Measurements from ENCODE around the gene POLR2A.
A peak's percentile ranks its signal among the peaks of the same experiment; 100 is the strongest.

Gene POLR2A

GRCh38 chr17:7443499-7444485 is 40.4 kb upstream of the POLR2A start:
- TF ChIP-seq, protein P1, sequence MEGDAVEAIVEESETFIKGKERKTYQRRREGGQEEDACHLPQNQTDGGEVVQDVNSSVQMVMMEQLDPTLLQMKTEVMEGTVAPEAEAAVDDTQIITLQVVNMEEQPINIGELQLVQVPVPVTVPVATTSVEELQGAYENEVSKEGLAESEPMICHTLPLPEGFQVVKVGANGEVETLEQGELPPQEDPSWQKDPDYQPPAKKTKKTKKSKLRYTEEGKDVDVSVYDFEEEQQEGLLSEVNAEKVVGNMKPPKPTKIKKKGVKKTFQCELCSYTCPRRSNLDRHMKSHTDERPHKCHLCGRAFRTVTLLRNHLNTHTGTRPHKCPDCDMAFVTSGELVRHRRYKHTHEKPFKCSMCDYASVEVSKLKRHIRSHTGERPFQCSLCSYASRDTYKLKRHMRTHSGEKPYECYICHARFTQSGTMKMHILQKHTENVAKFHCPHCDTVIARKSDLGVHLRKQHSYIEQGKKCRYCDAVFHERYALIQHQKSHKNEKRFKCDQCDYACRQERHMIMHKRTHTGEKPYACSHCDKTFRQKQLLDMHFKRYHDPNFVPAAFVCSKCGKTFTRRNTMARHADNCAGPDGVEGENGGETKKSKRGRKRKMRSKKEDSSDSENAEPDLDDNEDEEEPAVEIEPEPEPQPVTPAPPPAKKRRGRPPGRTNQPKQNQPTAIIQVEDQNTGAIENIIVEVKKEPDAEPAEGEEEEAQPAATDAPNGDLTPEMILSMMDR (IDR thresholded peaks at IDR 0.05): no peak
- DNase-seq (ENCODE audit: low spot score): no peak
- H3K4me3 ChIP-seq: no peak overlapping the region
- H3K27ac ChIP-seq: peak overlapping the region in 1 of 2 donors; percentile 21

DNA sequence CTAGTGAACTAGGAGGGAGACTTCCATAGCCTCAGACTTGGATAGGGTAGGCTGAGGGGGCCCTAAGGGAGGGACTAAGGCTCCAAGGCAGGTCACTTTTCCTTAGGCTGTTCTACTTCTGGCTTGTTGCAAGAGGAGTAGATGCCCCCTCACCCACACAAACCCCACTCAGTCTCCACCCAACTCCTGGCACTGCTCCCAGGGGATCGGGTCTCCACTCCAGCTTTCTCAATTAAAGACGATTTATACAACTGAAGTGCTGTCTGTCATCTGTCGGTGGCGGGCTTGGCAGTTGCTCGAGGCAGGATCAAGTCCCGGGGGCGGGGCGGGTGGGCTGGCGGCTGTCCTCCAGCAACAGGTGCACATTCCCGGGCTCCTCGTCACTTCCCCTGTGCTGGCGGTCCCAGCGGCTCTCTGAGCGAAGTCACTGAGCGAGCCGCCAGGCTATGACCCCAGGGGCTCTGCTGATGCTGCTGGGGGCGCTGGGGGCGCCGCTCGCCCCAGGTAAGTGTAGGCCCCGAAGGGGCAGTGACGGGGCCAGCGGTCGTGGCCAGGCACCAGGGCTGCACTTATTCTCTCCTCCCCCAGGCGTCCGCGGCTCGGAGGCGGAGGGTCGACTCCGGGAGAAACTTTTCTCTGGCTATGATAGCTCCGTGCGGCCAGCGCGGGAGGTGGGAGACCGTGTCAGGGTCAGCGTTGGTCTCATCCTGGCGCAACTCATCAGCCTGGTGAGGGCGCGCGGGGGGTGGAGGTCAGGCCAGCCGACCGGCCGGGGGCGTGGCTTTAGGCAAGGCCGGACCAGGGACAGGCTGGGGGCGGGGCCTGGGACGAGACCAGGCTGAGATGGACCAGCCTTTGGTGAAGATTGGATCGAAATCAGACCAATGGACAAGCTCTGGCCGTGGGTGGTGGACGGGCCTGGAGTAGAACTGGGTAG is 39.2 kb upstream of the POLR2A start, which contains the start of gene CHRNB1:
CHRNB1 (plus strand) TSS at position 380 of the 937 bp plus-strand sequence; CDS start at position 447, 67 bp downstream.
- Histone ChIP-seq H3K4me3 (peak within 1 kb of the TSS; percentile 72), H3K27ac (peak within 1 kb of the TSS in 1 of 2 donors; percentile 21)
- peak; percentile 82 for DNase-seq (ENCODE audit: low spot score)
- TF ChIP-seq, protein P1 (IDR thresholded peaks at IDR 0.05): no peak

- Histone ChIP-seq H3K4me3 (peak overlapping the region; percentile 72), H3K27ac (peak overlapping the region in 1 of 2 donors; percentile 21)
- TF ChIP-seq, protein P1 (IDR thresholded peaks at IDR 0.05): no peak
- no peak for DNase-seq (ENCODE audit: low spot score)
Observed at GRCh38 chr17:7445619-7445968, 38.6 kb upstream of the POLR2A start.

- TF ChIP-seq, protein P1 (IDR thresholded peaks at IDR 0.05): no peak
- no peak for DNase-seq (ENCODE audit: low spot score)
- no peak overlapping the region for H3K4me3 ChIP-seq
- H3K27ac ChIP-seq: no peak overlapping the region
Observed at GRCh38 chr17:7448461-7448860, 35.7 kb upstream of the POLR2A start.

- TF ChIP-seq, protein P1 (IDR thresholded peaks at IDR 0.05): no peak
- Histone ChIP-seq H3K27ac (peak overlapping the region in 1 of 2 donors; percentile 17), H3K4me3 (no peak overlapping the region)
- no peak for DNase-seq (ENCODE audit: low spot score)
Observed at GRCh38 chr17:7459961-7460545, 24.1 kb upstream of the POLR2A start.

- DNase-seq (ENCODE audit: low spot score): no peak
- TF ChIP-seq, protein P1 (IDR thresholded peaks at IDR 0.05): no peak
- H3K27ac ChIP-seq: no peak overlapping the region
- no peak overlapping the region for H3K4me3 ChIP-seq
Observed at GRCh38 chr17:7460850-7461660, 23.1 kb upstream of the POLR2A start.

All from coronary artery (tissue), 2 donors.